ENCODE results near the gene AMBN. TPM values are rescaled to one million over a fixed set of nuclear protein-coding genes. Genes with fewer than 3 reads are reported as not detected.

The AMBN gene
- total and polyA plus RNA-seq, 2 experiments from 2014 or later: not detected

- no peak for TF ChIP-seq ZNF462 (CRISPR knock-in tag; IDR thresholded peaks at IDR 0.05)
Observed at GRCh38 chr4:70564033-70564432, 28.0 kb upstream of the AMBN start (continued).

- DNase-seq (ENCODE audit: low spot score) (no peak), ATAC-seq (no peak)
- no peaks in the 10 kb centered on the region for H3K27me3 ChIP-seq (ENCODE audit: insufficient read depth)
- Mint-ChIP-seq H3K36me3 (ENCODE audit: low read depth) (no peaks in the 10 kb centered on the region), H3K4me3 (no peak overlapping the region), H3K4me1 (no peaks in the 10 kb centered on the region), H3K9me3 (peaks cover 11% of the 10 kb centered on the region), H3K27ac (no peak overlapping the region), H3K27me3 (ENCODE audit: insufficient read depth, low read depth, poor library complexity) (peaks cover 2% of the 10 kb centered on the region)
- no peaks in the 10 kb centered on the region for H3F3A ChIP-seq (replicated peaks; ENCODE audit: low read depth)
- no peaks in the 10 kb centered on the region; the same call in 1 of the 2 replicates for H3K36me3 ChIP-seq (ENCODE audit: insufficient read depth)
- no peak overlapping the region for H3K4me2 ChIP-seq
- H3K4me1 ChIP-seq (ENCODE audit: insufficient read depth): no peaks in the 10 kb centered on the region
- H3K27ac ChIP-seq (ENCODE audit: low read depth): no peak overlapping the region
- no peaks in the 10 kb centered on the region for H4K20me1 ChIP-seq (replicated peaks; ENCODE audit: insufficient read depth)
- no peaks in the 10 kb centered on the region for H3K79me2 ChIP-seq (replicated peaks; ENCODE audit: insufficient read depth)
- no peak overlapping the region for H2AFZ ChIP-seq
- no peak overlapping the region for H3K4me3 ChIP-seq
- 0 out of 2 replicates have a peak, but pooled peaks cover 4% of the 10 kb centered on the region for H3K9me2 ChIP-seq (ENCODE audit: insufficient read depth)
- no peak for TF ChIP-seq ZNF114 (CRISPR knock-in tag; IDR thresholded peaks at IDR 0.05)
- no peak for TF ChIP-seq ZNF462 (CRISPR knock-in tag; IDR thresholded peaks at IDR 0.05)
- TF ChIP-seq POLR2AphosphoS5 (IDR thresholded peaks at IDR 0.05; ENCODE audit: low read depth): no peak
- TF ChIP-seq ETS1 (IDR thresholded peaks at IDR 0.05): no peak
- no peak for TF ChIP-seq NANOG (IDR thresholded peaks at IDR 0.05; ENCODE audit: borderline replicate concordance)
- TF ChIP-seq ZNF331 (CRISPR knock-in tag; IDR thresholded peaks at IDR 0.05; ENCODE audit: low read depth): no peak
Observed at GRCh38 chr4:70570796-70571195, 21.3 kb upstream of the AMBN start.
